Fibroblast of the aortic adventitia (primary cell): ENCODE results near the gene TCTA. TPM values are rescaled to one million over a fixed set of nuclear protein-coding genes. Genes with fewer than 3 reads are reported as not detected.

Experiments used
- DNase-seq: peaks from one replicate; pipeline ENCODE4 v3.0.0-alpha.2; 2010; ENCODE audit warnings: low read depth
- H3K4me3 ChIP-seq: 2 replicates; pipeline ENCODE4 v1.5.1; 2011; ENCODE audit warnings: low read depth, mild to moderate bottlenecking, control low read depth, low read length, moderate library complexity
- total RNA-seq: library from RNA; depleted of rRNA; stranded (reverse); fragments of >200 nt; gene quantifications from 2 replicates; pipeline ENCODE4 v1.2.3, GENCODE V29; 2012; ENCODE audit warnings: low replicate concordance
- TF ChIP-seq, protein P1 (sequence below): IDR thresholded peaks from 2 replicates; pipeline ENCODE4 v1.5.1; 2011; ENCODE audit warnings: mild to moderate bottlenecking, low read length, control low read depth, inconsistent platforms; ENCODE audit not compliant: insufficient read depth

Gene TCTA
- total RNA-seq, 1 donor = 22.7 TPM

DNA sequence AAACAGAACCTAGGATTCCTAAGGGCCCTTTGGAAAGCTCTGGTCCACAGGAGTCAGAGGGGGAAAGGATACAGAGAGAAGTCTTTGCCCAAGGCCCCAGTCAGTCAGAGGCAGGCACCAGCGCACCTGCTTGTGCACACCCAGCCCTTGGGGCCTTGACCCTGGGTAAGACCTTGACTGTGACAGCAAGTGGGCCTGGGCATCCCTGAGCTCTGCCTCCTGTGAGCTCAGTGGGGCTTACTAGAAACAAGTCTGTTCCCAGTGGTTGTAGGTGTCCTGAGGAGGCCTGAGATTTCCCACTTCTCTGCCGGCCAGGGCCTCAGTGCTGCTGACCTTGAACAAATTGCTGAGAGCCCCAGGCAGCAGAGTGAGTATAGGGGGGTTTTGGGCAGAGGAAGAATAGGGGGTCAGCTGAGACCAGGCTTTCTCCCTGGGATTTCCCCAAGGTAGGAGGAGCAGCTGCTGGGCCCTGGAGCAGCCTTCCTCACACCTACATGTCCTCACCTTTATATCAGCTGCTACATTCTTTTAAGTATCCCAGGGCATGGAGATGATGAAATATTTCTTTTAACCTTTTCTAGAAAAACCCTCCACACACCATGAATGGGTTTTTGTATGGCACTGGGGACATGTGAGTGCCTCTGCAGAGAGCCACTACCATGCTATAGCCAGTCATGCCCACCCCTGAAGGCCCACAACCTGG, 48.1 kb downstream of the TCTA start:
- no peak for DNase-seq
- no peak overlapping the region for H3K4me3 ChIP-seq
- TF ChIP-seq, protein P1, sequence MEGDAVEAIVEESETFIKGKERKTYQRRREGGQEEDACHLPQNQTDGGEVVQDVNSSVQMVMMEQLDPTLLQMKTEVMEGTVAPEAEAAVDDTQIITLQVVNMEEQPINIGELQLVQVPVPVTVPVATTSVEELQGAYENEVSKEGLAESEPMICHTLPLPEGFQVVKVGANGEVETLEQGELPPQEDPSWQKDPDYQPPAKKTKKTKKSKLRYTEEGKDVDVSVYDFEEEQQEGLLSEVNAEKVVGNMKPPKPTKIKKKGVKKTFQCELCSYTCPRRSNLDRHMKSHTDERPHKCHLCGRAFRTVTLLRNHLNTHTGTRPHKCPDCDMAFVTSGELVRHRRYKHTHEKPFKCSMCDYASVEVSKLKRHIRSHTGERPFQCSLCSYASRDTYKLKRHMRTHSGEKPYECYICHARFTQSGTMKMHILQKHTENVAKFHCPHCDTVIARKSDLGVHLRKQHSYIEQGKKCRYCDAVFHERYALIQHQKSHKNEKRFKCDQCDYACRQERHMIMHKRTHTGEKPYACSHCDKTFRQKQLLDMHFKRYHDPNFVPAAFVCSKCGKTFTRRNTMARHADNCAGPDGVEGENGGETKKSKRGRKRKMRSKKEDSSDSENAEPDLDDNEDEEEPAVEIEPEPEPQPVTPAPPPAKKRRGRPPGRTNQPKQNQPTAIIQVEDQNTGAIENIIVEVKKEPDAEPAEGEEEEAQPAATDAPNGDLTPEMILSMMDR = no peak

GRCh38 chr3:49460956-49461355, 48.7 kb downstream of the TCTA start:
- TF ChIP-seq, protein P1 = no peak
- no peak for DNase-seq
- H3K4me3 ChIP-seq = no peak overlapping the region

- TF ChIP-seq, protein P1 = no peak
- no peak overlapping the region for H3K4me3 ChIP-seq
- DNase-seq = peak; percentile 60
Measured at GRCh38 chr3:49461443-49462171, 49.4 kb downstream of the TCTA start.

GRCh38 chr3:49462222-49462621, 50.0 kb downstream of the TCTA start:
- no peak overlapping the region for H3K4me3 ChIP-seq
- TF ChIP-seq, protein P1 = no peak
- DNase-seq = peak; percentile 32

- no peak overlapping the region for H3K4me3 ChIP-seq
- peak; percentile 67 for DNase-seq
- TF ChIP-seq, protein P1 = no peak
Measured at GRCh38 chr3:49465270-49466034, 53.2 kb downstream of the TCTA start.

Other genes with a start within 250 kb of the TCTA start
- gene CCDC71, start 246.1 kb upstream of the TCTA start, total RNA-seq = 14.8 and 22.7 TPM in 2 replicates
- gene KLHDC8B, start 240.8 kb upstream of the TCTA start, total RNA-seq = 23.8 and 91.7 TPM in 2 replicates
- 1.3 and 2.9 TPM in 2 replicates for gene C3orf62, start 135.2 kb upstream of the TCTA start, total RNA-seq
- gene USP4, start 72.4 kb upstream of the TCTA start, total RNA-seq = 23.0 and 28.9 TPM in 2 replicates
- 167 and 295 TPM in 2 replicates for gene GPX1, start 54.1 kb upstream of the TCTA start, total RNA-seq
- 643 and 840 TPM in 2 replicates for gene RHOA, start 447 bp upstream of the TCTA start, total RNA-seq
- 0.63 and 3.3 TPM in 2 replicates for gene AMT, start 10.1 kb downstream of the TCTA start, total RNA-seq
- gene NICN1, start 16.9 kb downstream of the TCTA start, total RNA-seq = 2.8 and 6.0 TPM in 2 replicates
- gene DAG1, start 57.8 kb downstream of the TCTA start, total RNA-seq = 34.1 and 63.4 TPM in 2 replicates
- 0.08 and 0.27 TPM in 2 replicates for gene BSN, start 142.1 kb downstream of the TCTA start, total RNA-seq